ENCODE data around the gene GDF15. TPM values are rescaled to one million over a fixed set of nuclear protein-coding genes. Genes with fewer than 3 reads are reported as not detected.
"Not testable (repeated sequence)": the region's sequence is repeated elsewhere in the genome, so short reads cannot be mapped to it uniquely, and the experiment has no call there.

GDF15 gene
- total RNA-seq, 1 donor from 2014 or later: 95.0 TPM

DNA sequence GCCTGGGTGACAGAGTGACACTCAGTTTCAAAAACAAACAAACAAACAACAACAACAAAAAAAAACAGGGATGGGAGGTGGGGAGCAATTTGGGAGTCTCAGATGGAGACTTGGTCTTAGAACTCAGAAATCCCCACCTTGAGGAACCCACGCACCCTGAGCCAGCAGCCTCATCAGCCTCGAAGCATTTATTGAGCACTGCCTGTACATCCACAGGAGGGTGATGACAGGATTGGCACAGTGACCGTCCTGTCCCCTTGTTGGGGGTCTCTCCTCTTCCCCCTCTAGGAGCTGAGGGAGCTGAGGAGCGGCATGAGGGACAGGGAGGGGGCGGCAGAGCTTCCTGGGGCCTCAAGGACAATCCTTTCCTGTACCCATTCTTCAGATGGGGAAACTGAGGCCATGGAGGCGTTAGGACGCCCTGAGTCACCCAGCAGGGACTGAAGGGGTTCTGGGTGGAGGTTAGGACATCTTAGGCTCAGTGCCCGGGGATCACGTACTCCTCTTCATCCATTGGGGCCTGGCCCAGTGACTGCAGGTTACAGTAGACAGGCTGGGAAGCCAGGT is 5.6 kb downstream of the GDF15 start:
- DNase-seq (ENCODE audit: low read depth, low spot score): no peak

DNA sequence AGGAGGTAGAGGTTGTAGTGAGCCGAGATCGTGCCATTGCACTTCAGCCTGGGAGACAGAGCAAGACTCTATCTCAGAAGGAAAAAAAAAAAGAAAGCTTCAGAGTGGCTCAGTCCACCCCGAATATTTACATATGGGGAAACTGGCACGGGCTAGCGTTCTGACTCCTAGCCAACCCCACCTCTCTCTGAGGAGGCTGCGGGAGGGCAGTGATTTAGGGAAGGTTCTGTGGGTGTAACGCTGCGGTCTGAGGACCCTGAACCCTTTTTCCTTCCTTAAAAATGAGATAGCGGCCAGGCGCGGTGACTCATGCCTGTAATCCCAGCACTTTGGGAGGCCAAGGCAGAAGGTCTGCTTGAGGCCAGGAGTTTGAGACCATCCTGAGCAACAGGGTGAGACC is 6.5 kb downstream of the GDF15 start:
- DNase-seq (ENCODE audit: low read depth, low spot score): no peak

DNA sequence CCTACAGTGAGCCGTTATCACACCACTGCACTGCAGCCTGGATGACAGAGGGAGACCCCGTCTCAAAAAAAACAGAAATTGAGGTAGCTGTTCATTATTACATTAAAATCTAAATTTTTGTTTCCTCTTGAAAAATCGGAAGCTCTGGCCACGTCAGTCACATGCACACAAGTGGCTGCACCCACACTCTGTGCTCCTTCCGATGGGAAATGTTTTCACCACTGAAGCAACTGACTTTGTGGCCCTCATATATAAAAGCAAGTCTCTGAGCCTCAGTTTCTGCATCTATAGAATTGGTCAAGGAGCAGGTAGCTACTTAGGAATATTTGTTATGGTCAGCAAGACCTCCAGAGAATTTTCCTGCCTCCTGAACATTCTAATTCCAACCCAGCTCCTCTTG is 7.0 kb downstream of the GDF15 start:
- DNase-seq (ENCODE audit: low read depth, low spot score): no peak

DNA sequence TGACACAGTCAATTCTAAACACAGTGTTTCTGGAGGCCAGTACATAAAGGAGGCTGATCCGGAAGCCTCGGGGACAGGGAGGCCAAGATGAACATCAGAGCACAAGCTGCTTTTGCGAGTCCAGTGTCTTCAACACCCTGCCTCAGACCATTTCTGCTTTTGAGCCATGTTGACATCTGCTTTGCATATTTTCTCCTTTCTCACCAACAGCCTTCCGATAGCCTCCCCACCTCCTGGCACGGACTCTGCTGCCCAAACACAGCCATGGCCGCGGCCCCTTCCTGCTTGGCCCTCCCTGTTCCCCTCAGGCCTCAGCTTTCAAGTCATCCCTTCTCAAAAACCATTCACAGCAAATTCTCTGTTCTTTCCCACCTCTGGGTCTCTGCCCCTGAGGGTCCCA is 7.9 kb downstream of the GDF15 start:
- DNase-seq (ENCODE audit: low read depth, low spot score): no peak

DNA sequence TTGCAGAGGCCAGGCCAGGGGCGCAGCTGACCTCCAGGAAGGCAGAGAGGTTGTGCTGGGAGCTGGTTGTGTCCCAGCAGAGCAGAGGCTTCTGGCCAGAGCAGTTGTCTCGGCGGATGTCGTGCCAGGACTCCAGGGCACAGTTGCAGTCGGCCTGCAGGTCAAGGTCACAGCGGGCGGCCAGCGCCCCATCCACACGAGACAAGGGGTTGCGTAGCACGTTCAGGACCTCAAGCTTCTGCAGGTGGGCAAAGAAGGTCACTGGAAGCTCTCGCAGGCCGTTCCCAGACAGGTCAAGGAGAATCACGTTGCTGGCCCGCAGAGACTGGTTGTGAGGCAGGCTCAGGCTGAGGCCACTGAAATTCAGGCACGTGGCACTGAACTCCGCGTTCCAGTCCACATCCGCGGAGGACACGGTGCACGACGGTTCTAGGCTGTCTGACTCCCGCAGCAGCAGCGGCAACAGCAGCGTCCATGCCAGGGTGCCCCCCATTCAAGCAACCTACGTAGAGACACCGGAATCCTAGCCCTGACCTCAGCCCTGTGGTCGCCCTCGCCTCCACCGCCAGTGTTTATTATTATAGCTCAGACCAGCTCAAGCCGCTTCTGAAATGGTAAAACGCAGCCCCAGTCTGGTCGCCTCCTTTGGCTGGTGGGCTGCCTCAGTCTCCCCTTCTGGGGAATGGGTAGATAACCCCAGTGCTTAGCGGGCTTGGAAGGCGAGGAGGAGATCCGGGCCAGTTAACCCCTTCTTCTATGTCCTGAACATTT is 10.7 kb downstream of the GDF15 start:
- DNase-seq (ENCODE audit: low read depth, low spot score): no peak

DNA sequence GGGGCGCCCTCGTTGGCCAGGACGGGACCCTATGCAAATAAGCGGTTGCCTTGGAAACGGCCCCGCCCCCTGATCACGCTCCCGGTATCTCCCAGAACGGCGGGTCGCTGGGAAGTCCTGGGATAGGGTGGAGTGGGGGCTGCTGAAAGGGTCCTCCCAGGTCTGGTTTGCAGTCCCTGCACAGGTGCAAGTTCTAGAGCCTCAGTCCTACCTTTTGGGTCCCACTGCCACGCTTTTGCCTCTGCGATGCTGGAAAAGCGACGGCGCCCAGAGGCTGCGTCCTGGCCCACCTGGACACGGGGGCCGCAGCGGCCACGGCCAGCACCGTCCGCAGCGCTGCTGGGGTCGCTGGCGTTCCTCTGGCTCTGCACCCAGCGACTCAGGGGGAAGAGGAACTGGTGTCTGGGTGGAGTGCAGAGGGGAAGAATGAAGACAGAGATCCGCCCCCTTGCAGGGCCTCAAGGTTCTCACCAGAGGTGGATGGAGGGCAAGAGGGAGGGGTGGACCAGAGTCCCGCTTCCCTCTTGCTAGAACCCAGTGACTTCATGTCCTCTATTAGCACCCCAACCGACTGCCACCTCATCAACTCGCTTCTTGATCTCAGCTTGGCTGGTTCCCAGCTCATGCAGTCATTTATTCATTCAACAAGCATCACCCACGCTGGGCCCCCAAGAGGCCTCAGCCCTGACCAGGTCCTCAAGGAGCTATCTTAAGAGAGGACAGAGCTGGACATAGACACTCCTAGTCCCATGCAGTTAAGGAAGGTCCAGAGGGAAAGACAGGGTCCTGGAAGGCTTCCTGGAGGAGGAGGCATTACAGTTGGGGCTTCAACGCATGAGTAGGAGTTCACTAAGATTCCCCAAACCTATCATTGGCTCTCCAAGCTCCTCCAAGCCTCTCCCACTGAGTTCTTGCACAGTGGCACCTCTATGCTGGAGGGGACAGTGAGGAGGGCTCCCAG is 11.6 kb downstream of the GDF15 start, which contains the start of gene LRRC25:
TSS of gene LRRC25 (minus strand) at position 381 of the 961 bp plus-strand sequence. CDS start 659 bp downstream, outside the sequence.
- DNase-seq (ENCODE audit: low read depth, low spot score): no peak

DNA sequence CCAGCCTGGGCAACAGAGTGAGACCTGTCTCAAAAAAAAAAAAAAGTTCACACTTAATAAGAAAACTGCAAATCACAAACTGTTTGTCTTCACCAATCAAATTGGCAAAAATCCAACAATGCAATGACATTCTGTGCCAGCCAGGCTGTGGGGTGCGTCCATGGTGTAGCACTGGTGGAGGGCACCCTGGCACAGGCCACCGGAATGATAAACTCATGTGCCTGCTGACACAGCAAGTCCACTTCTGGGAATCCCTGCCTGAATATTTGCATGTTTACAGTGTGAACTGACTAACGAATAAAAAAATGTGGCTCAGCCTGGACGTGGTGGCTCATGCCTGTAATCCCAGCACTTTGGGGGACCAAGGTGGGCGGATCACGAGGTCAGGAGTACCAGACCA is 13.1 kb downstream of the GDF15 start:
- DNase-seq (ENCODE audit: low read depth, low spot score): no peak

DNA sequence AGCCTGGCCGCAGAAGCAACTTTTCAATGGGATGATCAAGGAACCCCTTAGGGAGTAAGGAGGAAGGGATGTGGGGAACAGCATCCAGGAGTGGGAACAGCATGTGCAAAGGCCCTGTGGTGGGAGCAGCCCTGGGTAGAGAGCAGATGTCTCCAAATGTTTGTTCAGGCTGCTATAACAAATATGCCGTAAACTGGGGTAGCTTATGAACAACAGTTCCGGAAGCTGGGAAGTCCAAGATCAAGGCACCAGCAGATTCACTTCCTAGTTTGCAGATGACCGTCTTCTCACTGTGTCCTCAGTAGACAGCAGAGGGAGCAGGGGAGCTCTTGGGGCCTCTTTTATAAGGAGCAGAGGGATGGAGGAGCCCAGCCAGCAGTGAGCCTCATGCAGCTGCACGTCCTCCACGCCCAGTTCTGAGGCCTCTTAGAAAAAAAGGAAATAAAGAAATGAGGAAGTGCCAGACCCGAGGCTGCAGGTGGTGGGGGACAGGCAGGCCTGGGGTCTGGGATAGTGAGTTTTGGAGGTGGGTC is 15.7 kb downstream of the GDF15 start:
- DNase-seq (ENCODE audit: low read depth, low spot score): no peak

DNA sequence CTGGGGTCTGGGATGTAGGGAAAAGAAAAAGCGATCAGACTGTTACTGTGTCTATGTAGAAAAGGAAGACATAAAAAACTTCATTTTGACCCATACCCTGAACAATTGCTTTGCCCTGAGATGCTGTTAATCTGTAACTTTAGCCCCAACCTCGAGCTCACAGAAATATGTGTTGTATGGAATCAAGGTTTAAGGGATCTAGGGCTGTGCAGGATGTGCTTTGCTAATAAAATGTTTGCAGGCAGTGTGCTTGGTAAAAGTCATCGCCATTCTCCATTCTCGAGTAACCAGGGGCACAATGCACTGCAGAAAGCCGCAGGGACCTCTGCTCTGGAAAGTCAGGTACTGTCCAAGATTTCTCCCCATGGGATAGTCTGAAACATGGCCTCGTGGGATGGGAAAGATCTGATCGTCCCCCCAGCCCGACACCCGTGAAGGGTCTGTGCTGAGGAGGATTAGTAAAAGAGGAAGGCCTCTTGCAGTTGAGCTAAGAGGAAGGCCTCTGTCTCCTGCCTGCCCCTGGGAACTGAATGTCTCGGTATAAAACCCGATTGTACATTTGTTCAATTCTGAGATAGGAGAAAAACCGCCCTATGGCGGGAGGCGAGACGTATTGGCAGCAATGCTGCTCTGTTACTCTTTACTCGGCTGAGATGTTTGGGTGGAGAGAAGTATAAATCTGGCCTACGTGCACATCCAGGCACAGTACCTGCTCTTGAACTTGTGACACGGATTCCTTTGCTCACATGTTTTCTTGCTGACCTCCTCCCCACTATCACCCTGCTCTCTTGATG is 16.7 kb downstream of the GDF15 start:
- not testable (repeated sequence) for DNase-seq (ENCODE audit: low read depth, low spot score)

DNA sequence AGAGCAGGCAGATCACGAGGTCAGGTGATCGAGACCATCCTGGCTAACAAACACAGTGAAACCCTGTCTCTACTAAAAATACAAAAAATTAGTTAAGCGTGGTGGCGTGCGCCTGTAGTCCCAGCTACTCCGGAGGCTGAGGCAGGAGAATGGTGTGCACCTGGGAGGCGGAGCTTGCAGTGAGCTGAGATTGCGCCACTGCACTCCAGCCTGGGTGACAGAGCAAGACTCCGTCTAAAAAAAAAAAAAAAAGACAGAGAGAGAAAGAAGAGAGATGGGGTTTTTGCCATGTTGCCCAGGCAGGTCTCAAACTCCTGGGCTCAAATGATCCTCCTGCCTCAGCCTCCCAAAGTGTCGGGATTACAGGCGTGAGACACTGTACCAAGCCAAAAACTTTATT is 19.8 kb downstream of the GDF15 start:
- not testable (repeated sequence) for DNase-seq (ENCODE audit: low read depth, low spot score)

DNA sequence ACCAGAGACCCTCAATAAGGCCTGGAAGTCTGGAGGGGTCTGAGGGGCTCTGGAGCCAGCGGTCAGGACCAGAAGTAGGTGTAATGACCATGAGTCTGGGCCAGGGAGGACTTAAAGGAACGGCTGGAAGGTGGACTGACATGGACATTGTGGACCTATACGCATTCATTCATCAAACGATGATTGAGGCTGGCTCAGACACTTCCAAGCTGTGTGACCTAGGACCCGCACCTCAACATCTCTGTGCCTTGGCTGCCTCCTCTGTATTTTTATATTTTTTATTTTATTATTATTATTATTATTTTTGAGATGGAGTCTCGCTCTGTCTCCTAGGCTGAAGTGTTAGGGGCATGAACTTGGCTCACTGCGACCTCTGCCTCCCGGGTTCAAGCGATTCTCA is 20.8 kb downstream of the GDF15 start:
- no peak for DNase-seq (ENCODE audit: low read depth, low spot score)

DNA sequence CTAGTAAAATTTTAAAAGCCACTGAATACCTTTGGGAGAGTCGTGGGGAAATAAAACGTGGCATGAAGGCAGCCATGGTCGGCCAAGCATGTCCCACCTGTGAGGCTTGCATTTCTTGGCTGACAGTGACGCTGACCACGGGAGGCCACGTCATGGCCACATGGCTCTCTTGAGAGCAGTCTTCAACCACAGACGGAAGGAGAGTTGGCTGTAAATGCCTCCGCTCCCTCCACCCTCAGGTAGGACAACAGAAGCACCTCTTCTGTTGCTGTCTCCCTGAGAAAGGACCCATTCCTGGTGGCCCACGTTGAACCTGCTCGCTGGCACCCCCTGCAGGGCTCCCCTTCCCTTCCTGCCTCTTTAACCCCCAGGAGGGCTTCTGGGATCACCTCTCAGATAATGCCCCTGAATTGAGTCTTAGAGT is 22.1 kb downstream of the GDF15 start:
- no peak for DNase-seq (ENCODE audit: low read depth, low spot score)

DNA sequence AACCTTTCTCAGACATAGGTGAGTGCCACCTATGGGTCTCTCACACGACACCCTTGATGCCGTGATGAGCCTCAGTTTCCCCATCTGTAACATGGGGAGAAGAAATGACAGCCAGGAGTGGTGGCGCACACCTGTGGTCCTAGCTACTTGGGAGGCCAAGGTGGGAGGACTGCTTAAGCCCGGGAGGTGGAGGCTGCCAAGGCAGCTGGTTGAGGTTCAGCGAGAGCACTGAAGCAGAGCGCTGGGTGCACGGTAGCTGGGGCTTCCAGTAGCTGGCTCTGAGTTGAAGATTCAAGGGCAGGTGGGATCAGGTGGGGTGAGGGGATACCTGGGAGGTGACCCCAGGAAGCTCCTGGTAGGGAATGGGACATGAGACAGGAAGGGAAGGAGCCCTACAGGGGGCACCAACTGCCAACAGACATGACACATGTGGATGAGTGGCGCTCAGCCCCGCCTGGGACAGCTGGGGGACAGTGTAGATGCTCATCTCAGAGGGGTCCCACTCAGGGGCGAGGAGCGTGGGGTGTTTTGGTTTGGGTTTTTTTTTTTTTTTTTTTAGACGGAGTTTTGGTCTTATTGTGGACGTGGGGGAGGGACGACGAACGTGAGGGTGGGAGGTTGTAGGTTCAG is 26.8 kb downstream of the GDF15 start:
- DNase-seq (ENCODE audit: low read depth, low spot score): no peak

DNA sequence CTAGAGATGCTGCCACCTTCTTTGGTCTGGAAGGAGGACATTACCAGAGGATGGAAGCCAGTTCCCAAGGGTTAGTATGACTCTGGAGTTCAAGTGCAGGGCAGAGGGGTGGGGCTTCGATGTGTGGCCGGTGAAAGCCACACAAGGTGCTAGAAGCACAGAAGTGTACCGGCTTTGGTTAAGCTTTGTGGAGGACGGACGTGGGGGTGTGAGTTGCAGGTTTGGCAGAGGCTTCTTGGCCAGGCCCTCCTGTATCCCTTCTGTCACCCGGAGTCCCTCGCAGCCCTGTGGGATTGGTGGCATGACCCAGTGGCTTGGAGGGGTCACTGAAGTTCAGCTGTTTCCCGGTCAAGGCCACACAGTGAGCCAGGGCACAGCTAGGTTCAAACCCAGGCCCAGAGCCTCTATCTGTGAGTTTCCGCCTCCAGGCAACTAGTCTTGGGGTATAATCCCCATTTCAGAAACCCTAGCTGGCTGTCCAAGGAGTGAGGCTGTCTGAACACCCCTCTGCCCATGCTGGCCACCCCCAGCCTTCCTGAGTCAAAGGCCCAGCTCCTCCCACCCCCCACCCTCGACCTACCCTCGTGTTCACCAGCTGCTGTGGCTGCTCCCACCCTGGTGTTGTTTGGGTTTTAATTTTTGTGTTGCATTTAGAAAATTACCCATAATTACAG is 28.7 kb downstream of the GDF15 start:
- DNase-seq (ENCODE audit: low read depth, low spot score): no peak

DNA sequence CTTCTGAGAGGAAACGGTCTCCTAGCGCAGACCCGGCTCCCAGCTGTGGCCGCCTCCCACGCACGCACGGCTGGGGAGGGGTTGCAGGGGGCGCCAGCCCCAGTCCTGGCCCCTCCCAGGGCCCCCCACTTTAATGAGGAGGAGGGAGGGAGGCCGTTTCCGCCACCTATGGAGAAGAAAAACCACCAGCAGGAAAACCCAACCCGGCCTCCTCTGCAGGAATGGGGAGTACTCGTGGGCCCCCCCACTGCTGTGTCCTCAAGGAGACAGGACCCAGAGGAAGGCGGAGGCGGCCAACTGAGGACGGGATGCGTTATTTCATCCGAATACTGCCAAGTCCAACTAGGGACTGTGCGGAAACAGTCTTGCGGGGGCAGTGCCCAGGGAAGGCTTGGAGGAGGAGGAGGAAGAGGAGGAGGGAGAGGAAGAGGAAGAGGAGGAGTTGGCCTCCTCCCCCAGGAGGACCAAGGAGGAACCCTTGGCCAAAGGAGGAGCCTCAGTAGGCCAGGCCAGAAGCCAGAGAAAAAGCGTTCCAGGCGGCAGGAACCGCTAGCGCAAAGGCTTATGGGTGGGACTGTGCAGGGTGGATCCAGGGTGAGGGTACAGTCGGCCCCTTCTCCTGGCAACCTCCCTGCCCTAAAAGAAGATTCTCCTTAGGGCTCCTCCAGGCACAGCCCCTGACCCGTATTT is 29.4 kb downstream of the GDF15 start:
- no peak for DNase-seq (ENCODE audit: low read depth, low spot score)

DNA sequence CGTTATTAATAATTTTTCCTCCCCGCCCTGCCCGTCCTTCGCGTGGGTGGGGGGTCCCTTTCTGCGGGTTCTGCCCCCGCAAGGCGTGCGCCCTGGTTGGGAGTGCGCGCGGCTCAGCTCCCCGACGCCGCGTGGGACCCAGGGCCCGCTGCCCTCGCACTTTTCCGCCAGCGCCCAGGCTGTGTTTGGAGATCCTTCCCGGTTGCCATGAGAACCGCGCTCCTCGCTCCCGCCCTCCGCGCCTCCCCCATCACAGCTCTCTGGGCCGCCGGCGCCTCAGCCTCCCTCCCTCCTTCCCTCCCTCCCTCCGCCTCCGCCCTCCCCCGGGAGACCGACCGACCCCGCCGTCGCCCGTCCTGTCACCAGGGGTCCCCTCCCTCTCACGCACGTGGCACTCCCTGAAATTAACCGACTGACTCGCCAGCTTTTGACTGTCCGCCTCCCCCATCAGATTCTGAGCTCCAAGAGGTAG is 30.9 kb downstream of the GDF15 start:
- DNase-seq (ENCODE audit: low read depth, low spot score): no peak

DNA sequence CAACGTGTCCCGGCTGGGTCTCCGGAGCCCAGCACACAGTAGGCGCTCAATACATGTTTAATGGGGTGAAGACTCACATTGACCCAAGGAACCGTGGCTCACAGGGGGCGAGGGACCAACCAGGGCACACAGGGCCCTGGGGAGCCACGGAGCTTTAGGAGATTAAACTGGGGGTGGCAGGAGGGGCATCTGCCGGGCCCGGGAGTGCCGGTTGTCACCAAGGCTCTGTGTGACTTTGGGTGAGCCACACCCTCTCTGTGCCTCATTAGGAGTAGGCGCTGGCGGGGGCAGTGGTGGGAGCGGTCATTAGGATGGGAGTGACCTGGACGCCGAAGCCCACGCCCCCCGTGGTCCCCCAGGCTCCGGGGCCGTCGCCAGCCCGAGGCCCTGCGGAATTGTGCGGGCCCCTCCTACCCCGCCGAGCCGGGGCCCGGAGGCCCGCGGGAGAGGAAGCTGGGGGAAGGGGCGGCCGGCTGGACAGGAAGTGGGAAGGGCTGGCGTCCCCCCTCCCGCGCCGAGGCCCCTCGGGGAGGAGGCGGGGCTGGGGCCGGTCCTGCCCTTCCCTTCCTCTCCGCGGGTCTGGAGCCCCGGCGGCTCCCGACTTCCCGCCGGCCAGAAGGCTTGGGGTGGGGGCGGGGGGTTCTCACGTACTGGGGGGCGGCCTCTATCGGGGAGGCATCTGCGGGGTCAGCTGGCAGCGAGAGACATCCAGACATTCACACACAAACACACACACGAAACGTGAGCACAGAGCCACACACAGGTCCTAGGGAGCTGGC is 31.5 kb downstream of the GDF15 start:
- DNase-seq (ENCODE audit: low read depth, low spot score): no peak

DNA sequence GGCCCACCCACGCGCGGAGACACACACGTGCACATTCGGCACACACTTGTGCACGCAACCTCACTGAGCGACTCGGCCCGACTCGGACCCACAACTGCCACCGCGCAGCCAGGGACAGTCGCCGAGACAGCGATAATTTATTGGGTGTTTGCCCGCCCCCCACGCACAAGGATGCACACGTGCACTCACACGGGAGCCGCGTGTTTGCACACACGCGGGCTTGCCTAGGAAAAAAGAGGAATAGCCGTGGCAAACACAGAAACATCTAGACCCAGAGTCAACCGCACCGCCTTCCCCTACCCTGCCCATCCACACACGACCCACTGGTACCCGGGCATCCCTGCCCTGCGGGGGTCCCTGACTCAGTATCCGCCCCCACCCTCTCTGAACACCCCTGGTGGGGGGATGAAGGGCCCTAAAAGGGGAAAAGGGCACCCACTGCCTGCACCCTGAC is 32.1 kb downstream of the GDF15 start:
- no peak for DNase-seq (ENCODE audit: low read depth, low spot score)

Data from pulmonary artery endothelial cell (primary cell).